Heart right ventricle (tissue), 16 donors: Measurements from ENCODE around the gene CDH12. TPM values are rescaled to one million over a fixed set of nuclear protein-coding genes. Genes with fewer than 3 reads are reported as not detected.

Experiments
- ATAC-seq, 8 donors: fragments of 200-7000 bp; cut with Tn5 transposase; one replicate each; pipeline ENCODE4 v1.9.1; 2020; ENCODE audit warnings: mild to moderate bottlenecking in 8 of 8, moderate library complexity in 8 of 8, moderate number of reproducible peaks in 1 of 8
- DNase-seq, 2 donors: peaks; one replicate each; pipeline ENCODE4 v3.0.0-alpha.2; 2020
- H3K27ac ChIP-seq, 10 donors: fragments of 200-600 bp; sonication (generic) in 2 of 10; one replicate each; pipeline versions ENCODE4 v1.5.0 to v1.8.0; 2020 to 2022; ENCODE audit warnings: mild to moderate bottlenecking in 3 of 10
- H3K27me3 ChIP-seq, 7 donors: fragments of 200-600 bp; one replicate each; pipeline ENCODE4 v1.8.0; 2021 to 2022; ENCODE audit warnings: mild to moderate bottlenecking in 2 of 7
- H3K36me3 ChIP-seq, 9 donors: fragments of 200-600 bp; sonication (generic) in 1 of 9; one replicate each; pipeline versions ENCODE4 v1.5.0 to v1.8.0; 2020 to 2022; ENCODE audit warnings: mild to moderate bottlenecking in 2 of 9
- H3K4me1 ChIP-seq, 9 donors: fragments of 200-600 bp; sonication (generic) in 1 of 9; one replicate each; pipeline versions ENCODE4 v1.5.0 to v1.8.0; 2020 to 2022; ENCODE audit warnings: mild to moderate bottlenecking in 4 of 9
- H3K4me3 ChIP-seq, 10 donors: fragments of 200-600 bp; sonication (generic) in 2 of 10; one replicate each; pipeline versions ENCODE4 v1.5.0 to v1.8.0; 2020 to 2022; ENCODE audit warnings: mild to moderate bottlenecking in 7 of 10, moderate library complexity in 2 of 10
- H3K9me3 ChIP-seq, 11 donors: fragments of 200-600 bp in 10 of 11; sonication (generic) in 2 of 11; one replicate each; pipeline versions ENCODE4 v1.5.0 to v1.8.0; 2013 to 2022; ENCODE audit warnings: mild to moderate bottlenecking in 2 of 11, control low read depth in 1 of 11, moderate library complexity in 1 of 11
- WGBS, 2 donors: extraction: QIAGEN DNeasy Blood & Tissue Kit; methylation state at CpG; one replicate each; pipeline ENCODE4 v1.1.7; 2013; ENCODE audit warnings: inconsistent platforms in 1 of 2; 5-methylcytosine and 5-hydroxymethylcytosine counted together
- intact Hi-C, 10 donors: fragments of 100-400 bp; cut with DNase I; formaldehyde crosslinking; loops; one replicate each; pipeline versions ENCODE4 v1.11.1 to v1.14.2; 2022
- polyA plus RNA-seq, 2 donors: library from polyadenylated mRNA; stranded (reverse); fragments of 200-250 nt; gene quantifications; one replicate each; pipeline ENCODE4 v1.2.3, GENCODE V29; 2013
- total RNA-seq, 10 donors: library from RNA; stranded (reverse); fragmentation: NEBNext Ultra II Directional in 3 of 10; extraction: Animal tissue kit (Norgen Biotek cat#: 25700) in 3 of 10; gene quantifications; one replicate each; pipeline versions ENCODE4 v1.2.1 to v1.2.4, GENCODE V29; 2021 to 2023
- TF ChIP-seq, protein P1 (sequence below), 9 donors: fragments of 200-600 bp; sonication (generic) in 2 of 9; IDR thresholded peaks; one replicate each; pipeline versions ENCODE4 v1.5.0 to v1.8.0; 2021 to 2022; ENCODE audit warnings: antibody characterized with exemption in 9 of 9, mild to moderate bottlenecking in 5 of 9, moderate library complexity in 1 of 9
- donor health status: Arrhythmogenic right ventricular cardiomyopathy.
- donor health status: ischemic (EF 13 %, LVEDD 7.1; RV severe dilation, severe dysfunction).
- donor health status: healthy with polysubstance abuse.
- donor health status: DM: no; HTN: yes; CAD: no.
- donor health status: DM: no; HTN: no; CAD: no.
- donor health status: ischemic (EF 25% LVEDD 6.9; RV normal size, moderate dysfunction).
- donor health status: ischemic (EF 25% LVEDD 5.7; RV mildly dilated, moderate dysfunction).
- donor health status: healthy.
- donor health status: DM: yes; HTN: yes; CAD: no.
- donor health status: Ischemic cardiomyopathy.
- donor health status: ischemic (EF 35%, LVEDD 5.7; RV mildly dilated, moderate dysfunction).
- donor health status: nonischemic (EF 11% LVEDD 7.7; RV severe dilation, severe dysfunction).
- donor health status: DM: yes; HTN: yes; CAD: no.
- donor health status: PGD.
- donor health status: ischemic (EF 29% LVEDD 5.4; RV normal size, mild dysfunction).
- donor health status: nonischemic (EF 23%, LVEDD 6.1; RV moderate dilation, normal function).

The CDH12 gene
- total and polyA plus RNA-seq, 12 donors = not detected

DNA sequence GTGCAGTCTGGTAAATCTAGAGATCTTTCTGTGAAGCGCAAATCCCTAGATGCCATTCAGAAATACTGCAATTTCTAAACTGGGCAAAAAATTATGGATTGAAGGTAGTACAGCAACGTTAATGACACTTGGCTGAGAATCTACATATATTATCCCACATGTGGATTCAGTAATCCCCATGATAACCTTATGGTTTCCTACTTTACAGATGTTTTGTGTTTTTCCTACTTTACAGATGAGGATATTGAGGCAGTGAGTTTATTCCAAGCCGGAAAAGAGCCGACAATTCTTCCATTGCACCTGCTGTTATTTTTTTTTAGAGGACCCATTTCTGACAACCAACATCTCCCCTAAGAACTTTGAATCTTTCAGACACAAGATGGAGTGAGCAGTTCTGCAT lies 796.5 kb downstream of the CDH12 start:
- Histone ChIP-seq H3K4me3 (no peak overlapping the region), H3K9me3 (no peaks in the 10 kb centered on the region), H3K27me3 (no peaks in the 10 kb centered on the region), H3K36me3 (no peaks in the 10 kb centered on the region), H3K4me1 (no peaks in the 10 kb centered on the region), H3K27ac (no peak overlapping the region)
- DNase-seq (no peak), ATAC-seq (no peak)
- TF ChIP-seq, protein P1, sequence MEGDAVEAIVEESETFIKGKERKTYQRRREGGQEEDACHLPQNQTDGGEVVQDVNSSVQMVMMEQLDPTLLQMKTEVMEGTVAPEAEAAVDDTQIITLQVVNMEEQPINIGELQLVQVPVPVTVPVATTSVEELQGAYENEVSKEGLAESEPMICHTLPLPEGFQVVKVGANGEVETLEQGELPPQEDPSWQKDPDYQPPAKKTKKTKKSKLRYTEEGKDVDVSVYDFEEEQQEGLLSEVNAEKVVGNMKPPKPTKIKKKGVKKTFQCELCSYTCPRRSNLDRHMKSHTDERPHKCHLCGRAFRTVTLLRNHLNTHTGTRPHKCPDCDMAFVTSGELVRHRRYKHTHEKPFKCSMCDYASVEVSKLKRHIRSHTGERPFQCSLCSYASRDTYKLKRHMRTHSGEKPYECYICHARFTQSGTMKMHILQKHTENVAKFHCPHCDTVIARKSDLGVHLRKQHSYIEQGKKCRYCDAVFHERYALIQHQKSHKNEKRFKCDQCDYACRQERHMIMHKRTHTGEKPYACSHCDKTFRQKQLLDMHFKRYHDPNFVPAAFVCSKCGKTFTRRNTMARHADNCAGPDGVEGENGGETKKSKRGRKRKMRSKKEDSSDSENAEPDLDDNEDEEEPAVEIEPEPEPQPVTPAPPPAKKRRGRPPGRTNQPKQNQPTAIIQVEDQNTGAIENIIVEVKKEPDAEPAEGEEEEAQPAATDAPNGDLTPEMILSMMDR (IDR thresholded peaks at IDR 0.05) = no peak
- intact Hi-C loops = no loop called here
- WGBS, 2 donors = 79 to 86% methylated on average over 4 of the region's 4 CpGs

DNA sequence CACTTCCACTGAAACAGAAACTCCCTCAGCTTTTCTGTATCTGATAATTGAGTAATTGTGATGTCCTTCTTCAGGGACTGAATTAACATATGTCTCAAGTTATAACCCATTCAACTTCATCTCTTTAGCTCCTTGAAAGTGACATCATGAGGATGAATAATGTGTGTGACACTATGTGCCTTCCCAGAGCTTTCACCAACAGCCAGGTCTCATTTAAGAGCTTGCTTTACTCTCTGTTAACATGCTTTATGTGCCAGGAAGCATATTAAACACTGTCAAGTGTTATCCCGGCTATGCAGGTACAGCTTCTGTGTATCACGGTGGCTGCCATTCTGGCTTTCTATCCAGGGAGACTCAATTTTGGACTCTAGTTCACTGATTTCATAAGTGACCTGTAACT lies 799.9 kb downstream of the CDH12 start:
- H3K9me3 ChIP-seq = no peaks in the 10 kb centered on the region
- no peak overlapping the region for H3K4me3 ChIP-seq
- H3K27me3 ChIP-seq = no peaks in the 10 kb centered on the region
- no peak for ATAC-seq
- intact Hi-C loops = no loop called here
- no peaks in the 10 kb centered on the region for H3K4me1 ChIP-seq
- no peak overlapping the region for H3K27ac ChIP-seq
- TF ChIP-seq, protein P1 (IDR thresholded peaks at IDR 0.05) = no peak
- H3K36me3 ChIP-seq = no peaks in the 10 kb centered on the region
- no peak for DNase-seq
- WGBS, 2 donors = 61 to 72% methylated on average over 2 of the region's 2 CpGs

DNA sequence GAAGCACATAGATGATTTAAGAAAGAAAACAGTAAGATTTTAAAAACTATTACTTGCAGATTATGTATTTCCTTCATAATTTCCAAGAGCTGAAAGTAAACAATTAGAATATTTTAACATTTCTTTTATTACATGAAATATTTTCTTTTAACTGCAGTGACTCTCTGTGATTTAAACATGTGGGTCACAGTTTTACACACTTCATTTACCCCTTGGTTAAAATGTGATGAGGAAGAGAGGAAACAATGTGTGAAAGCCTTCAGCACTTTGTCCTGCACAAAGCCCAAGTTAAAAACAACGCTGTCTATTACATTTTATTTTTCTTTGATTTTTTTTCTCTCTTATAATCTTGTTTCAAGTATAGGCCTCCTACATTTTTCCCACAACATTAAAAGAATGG lies 801.3 kb downstream of the CDH12 start:
- ATAC-seq = no peak
- H3K4me1 ChIP-seq = no peaks in the 10 kb centered on the region
- H3K9me3 ChIP-seq = no peaks in the 10 kb centered on the region
- no peak for DNase-seq
- no peak overlapping the region for H3K4me3 ChIP-seq
- no peaks in the 10 kb centered on the region for H3K36me3 ChIP-seq
- 75 to 76% methylated on average over 1 of the region's 1 CpG for WGBS, 2 donors
- intact Hi-C loops = no loop called here
- TF ChIP-seq, protein P1 (IDR thresholded peaks at IDR 0.05) = no peak
- H3K27me3 ChIP-seq = no peaks in the 10 kb centered on the region
- no peak overlapping the region for H3K27ac ChIP-seq

DNA sequence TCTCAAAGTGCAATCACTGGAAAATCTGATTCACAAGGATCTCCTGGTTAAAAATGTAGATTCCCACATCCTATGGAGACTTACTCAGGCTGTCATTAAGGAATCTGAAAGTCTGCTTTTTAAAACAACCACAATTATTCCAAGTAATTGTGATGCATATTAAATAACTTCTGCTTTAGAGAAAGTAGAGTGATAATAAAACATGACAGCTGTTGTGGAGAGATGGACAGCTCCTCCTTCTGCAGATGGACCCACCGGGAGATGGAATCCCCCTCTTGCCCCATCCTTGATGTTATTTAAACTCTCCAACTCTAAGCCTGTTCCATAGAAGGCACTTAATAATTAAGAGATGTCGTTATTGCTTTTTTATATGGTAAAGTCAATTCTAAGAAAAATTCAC lies 802.2 kb downstream of the CDH12 start:
- ATAC-seq = no peak
- Histone ChIP-seq H3K9me3 (no peaks in the 10 kb centered on the region), H3K36me3 (no peaks in the 10 kb centered on the region), H3K4me1 (no peaks in the 10 kb centered on the region), H3K4me3 (no peak overlapping the region), H3K27ac (no peak overlapping the region), H3K27me3 (no peaks in the 10 kb centered on the region)
- DNase-seq = no peak
- intact Hi-C loops = no loop called here
- WGBS, 2 donors = 68 to 74% methylated on average over 2 of the region's 2 CpGs
- TF ChIP-seq, protein P1 (IDR thresholded peaks at IDR 0.05) = no peak

DNA sequence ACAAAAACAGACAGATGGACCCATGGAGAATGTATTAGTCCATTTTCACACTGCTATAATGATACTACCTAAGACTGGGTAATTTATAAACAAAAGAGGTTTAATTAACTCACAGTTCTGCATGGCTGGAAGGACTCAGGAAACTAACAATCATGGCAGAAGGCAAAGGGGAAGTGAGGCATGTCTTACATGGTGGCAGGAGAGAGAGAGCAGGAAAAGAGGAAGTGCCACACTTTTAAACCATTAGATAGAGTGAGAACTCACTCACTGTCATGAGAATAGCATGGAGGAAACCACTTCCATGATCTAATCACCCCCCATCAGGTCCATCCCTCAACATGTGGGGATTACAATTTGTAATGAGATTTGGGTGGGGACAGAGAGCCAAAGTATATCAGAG lies 808.9 kb downstream of the CDH12 start:
- intact Hi-C loops = no loop called here
- Histone ChIP-seq H3K27me3 (no peaks in the 10 kb centered on the region), H3K27ac (no peak overlapping the region), H3K4me1 (no peaks in the 10 kb centered on the region), H3K4me3 (no peak overlapping the region), H3K36me3 (no peaks in the 10 kb centered on the region), H3K9me3 (peaks cover 0 to 26% (median 0%) of the 10 kb centered on the region in 11 donors)
- DNase-seq = no peak
- ATAC-seq = no peak
- TF ChIP-seq, protein P1 (IDR thresholded peaks at IDR 0.05) = no peak
